Endothelial cell (in vitro differentiated cells): ENCODE results near the gene YAP1. TPM values are rescaled to one million over a fixed set of nuclear protein-coding genes. Genes with fewer than 3 reads are reported as not detected.

Experiments
- DNase-seq: peaks from one replicate; pipeline ENCODE4 v3.0.0; 2021; ENCODE audit warnings: low spot score
- H3K27ac Mint-ChIP-seq: one replicate; pipeline ENCODE4 v1.8.0; 2021; ENCODE audit warnings: mixed read lengths, inconsistent platforms; ENCODE audit not compliant: unreplicated experiment
- H3K27me3 Mint-ChIP-seq: one replicate; pipeline ENCODE4 v1.8.0; 2021; ENCODE audit warnings: mild to moderate bottlenecking, moderate library complexity, mixed read lengths, inconsistent platforms; ENCODE audit not compliant: unreplicated experiment
- H3K36me3 Mint-ChIP-seq: one replicate; pipeline ENCODE4 v1.8.0; 2021; ENCODE audit warnings: mild to moderate bottlenecking, low read depth, mixed read lengths, inconsistent platforms; ENCODE audit not compliant: unreplicated experiment
- H3K4me1 Mint-ChIP-seq: one replicate; pipeline ENCODE4 v1.8.0; 2021; ENCODE audit warnings: mild to moderate bottlenecking, mixed read lengths, inconsistent platforms; ENCODE audit not compliant: unreplicated experiment
- H3K4me3 Mint-ChIP-seq: one replicate; pipeline ENCODE4 v1.8.0; 2021; ENCODE audit warnings: mild to moderate bottlenecking, mixed read lengths, inconsistent platforms; ENCODE audit not compliant: unreplicated experiment
- H3K9me3 Mint-ChIP-seq: one replicate; pipeline ENCODE4 v1.8.0; 2021; ENCODE audit warnings: mixed read lengths, inconsistent platforms; ENCODE audit not compliant: unreplicated experiment
- total RNA-seq: library from RNA; stranded (reverse); fragmentation: NEBNext Ultra II Directional; extraction: Animal tissue kit (Norgen Biotek cat#: 25700); gene quantifications from one replicate; pipeline ENCODE4 v1.2.1, GENCODE V29; 2021; ENCODE audit not compliant: unreplicated experiment
- TF ChIP-seq, protein P1 (sequence below): fragments of 200-600 bp; sonication (generic); IDR thresholded peaks from one replicate; pipeline ENCODE4 v1.5.0; 2021; ENCODE audit warnings: antibody characterized with exemption; ENCODE audit not compliant: unreplicated experiment

The YAP1 gene
- total RNA-seq, 1 donor from 2014 or later: 158 TPM

DNA sequence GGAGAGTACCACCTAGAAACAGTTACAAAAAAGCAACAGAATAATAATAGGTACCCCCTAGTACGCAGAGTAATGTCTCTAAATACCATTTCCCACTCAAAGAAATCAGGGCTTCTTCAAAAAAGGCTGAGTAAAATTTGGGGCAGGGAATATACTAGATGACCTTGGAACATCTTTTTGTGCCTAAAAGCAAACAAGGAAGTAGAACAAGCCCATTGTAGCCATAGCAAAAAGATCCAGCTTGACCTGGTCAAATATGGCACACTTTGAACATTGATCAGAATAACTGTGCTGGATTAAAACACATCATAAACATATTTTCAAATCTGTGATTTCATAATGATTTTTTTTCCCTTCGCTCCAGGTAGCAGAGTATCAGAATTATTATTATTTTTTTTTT lies 91.5 kb downstream of the YAP1 start:
- Mint-ChIP-seq H3K4me3 (no peak overlapping the region), H3K27ac (no peak overlapping the region), H3K9me3 (no peaks in the 10 kb centered on the region), H3K27me3 (no peaks in the 10 kb centered on the region), H3K36me3 (peaks cover 7% of the 10 kb centered on the region), H3K4me1 (peaks cover 16% of the 10 kb centered on the region)
- TF ChIP-seq, protein P1, sequence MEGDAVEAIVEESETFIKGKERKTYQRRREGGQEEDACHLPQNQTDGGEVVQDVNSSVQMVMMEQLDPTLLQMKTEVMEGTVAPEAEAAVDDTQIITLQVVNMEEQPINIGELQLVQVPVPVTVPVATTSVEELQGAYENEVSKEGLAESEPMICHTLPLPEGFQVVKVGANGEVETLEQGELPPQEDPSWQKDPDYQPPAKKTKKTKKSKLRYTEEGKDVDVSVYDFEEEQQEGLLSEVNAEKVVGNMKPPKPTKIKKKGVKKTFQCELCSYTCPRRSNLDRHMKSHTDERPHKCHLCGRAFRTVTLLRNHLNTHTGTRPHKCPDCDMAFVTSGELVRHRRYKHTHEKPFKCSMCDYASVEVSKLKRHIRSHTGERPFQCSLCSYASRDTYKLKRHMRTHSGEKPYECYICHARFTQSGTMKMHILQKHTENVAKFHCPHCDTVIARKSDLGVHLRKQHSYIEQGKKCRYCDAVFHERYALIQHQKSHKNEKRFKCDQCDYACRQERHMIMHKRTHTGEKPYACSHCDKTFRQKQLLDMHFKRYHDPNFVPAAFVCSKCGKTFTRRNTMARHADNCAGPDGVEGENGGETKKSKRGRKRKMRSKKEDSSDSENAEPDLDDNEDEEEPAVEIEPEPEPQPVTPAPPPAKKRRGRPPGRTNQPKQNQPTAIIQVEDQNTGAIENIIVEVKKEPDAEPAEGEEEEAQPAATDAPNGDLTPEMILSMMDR: no peak
- no peak for DNase-seq

- DNase-seq: no peak
- H3K36me3 Mint-ChIP-seq: peaks cover 7% of the 10 kb centered on the region
- H3K27ac Mint-ChIP-seq: no peak overlapping the region
- H3K4me1 Mint-ChIP-seq: peaks cover 18% of the 10 kb centered on the region
- H3K4me3 Mint-ChIP-seq: no peak overlapping the region
- TF ChIP-seq, protein P1: no peak
- no peaks in the 10 kb centered on the region for H3K9me3 Mint-ChIP-seq
- H3K27me3 Mint-ChIP-seq: no peaks in the 10 kb centered on the region
Measured at GRCh38 chr11:102202972-102203371, 92.7 kb downstream of the YAP1 start.

GRCh38 chr11:102204174-102204573 lies 93.9 kb downstream of the YAP1 start:
- DNase-seq: no peak
- Mint-ChIP-seq H3K4me1 (peaks cover 17% of the 10 kb centered on the region), H3K9me3 (no peaks in the 10 kb centered on the region), H3K4me3 (no peak overlapping the region), H3K27ac (no peak overlapping the region), H3K27me3 (no peaks in the 10 kb centered on the region), H3K36me3 (peaks cover 7% of the 10 kb centered on the region)
- TF ChIP-seq, protein P1: no peak

DNA sequence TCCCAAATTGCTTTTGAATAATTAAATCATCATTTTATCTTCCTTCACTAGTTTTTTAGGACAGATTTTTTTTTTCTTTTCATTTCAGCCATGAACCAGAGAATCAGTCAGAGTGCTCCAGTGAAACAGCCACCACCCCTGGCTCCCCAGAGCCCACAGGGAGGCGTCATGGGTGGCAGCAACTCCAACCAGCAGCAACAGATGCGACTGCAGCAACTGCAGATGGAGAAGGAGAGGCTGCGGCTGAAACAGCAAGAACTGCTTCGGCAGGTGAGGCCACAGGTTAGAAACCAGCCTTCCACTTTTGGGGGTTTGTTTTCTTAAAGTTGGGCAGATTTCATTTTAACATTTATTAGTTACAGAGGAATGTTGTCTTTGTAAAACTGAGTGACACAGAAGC lies 95.6 kb downstream of the YAP1 start:
- Mint-ChIP-seq H3K36me3 (peaks cover 17% of the 10 kb centered on the region), H3K9me3 (no peaks in the 10 kb centered on the region), H3K4me3 (no peak overlapping the region), H3K27me3 (no peaks in the 10 kb centered on the region), H3K27ac (no peak overlapping the region), H3K4me1 (peaks cover 13% of the 10 kb centered on the region)
- DNase-seq: no peak
- TF ChIP-seq, protein P1: no peak

GRCh38 chr11:102208835-102209234 lies 98.6 kb downstream of the YAP1 start:
- peaks cover 9% of the 10 kb centered on the region for H3K4me1 Mint-ChIP-seq
- H3K27me3 Mint-ChIP-seq: peaks cover 1% of the 10 kb centered on the region
- no peak overlapping the region for H3K27ac Mint-ChIP-seq
- H3K36me3 Mint-ChIP-seq: peaks cover 17% of the 10 kb centered on the region
- no peak for DNase-seq
- no peak overlapping the region for H3K4me3 Mint-ChIP-seq
- TF ChIP-seq, protein P1: no peak
- H3K9me3 Mint-ChIP-seq: no peaks in the 10 kb centered on the region
